GM12874 (cell line): ENCODE results near the gene ZIK1.

Experiments
- CTCF ChIP-seq: IDR thresholded peaks from 2 replicates; pipeline ENCODE4 v1.5.1; 2011; ENCODE audit warnings: low read depth, mild to moderate bottlenecking, control low read depth, low read length, moderate library complexity; ENCODE audit not compliant: insufficient read depth

ZIK1 gene

GRCh38 chr19:57641715-57642234 lies 57.8 kb downstream of the ZIK1 start:
- TF ChIP-seq CTCF, result no peak

GRCh38 chr19:57642396-57643046 lies 58.6 kb downstream of the ZIK1 start:
- no peak for TF ChIP-seq CTCF
